Calu3 (cell line): ENCODE measurements around the gene LINC00237. TPM values are rescaled to one million over a fixed set of nuclear protein-coding genes. Genes with fewer than 3 reads are reported as not detected.

Experiments
- BruUV-seq: library from RNA; stranded (reverse); fragments of 400-500 nt; replicated peaks from 2 replicates; lab custom pipeline; 2021; lab: Mats Ljungman, UMichigan
- CTCF ChIA-PET: fragments of 300-600 bp; sonication (Branson Sonifier 250); formaldehyde crosslinking; loops from one replicate; lab custom pipeline; 2022; ENCODE audit warnings: antibody characterized with exemption; lab: Charles Lee
- DNase-seq: peaks from one replicate; pipeline ENCODE4 v3.0.0; 2022
- H3K27ac Mint-ChIP-seq: one replicate; pipeline ENCODE4 v1.8.0; 2022; ENCODE audit warnings: mixed read lengths; ENCODE audit not compliant: unreplicated experiment
- H3K27me3 Mint-ChIP-seq: one replicate; pipeline ENCODE4 v1.8.0; 2022; ENCODE audit warnings: mixed read lengths; ENCODE audit not compliant: unreplicated experiment
- H3K36me3 Mint-ChIP-seq: one replicate; pipeline ENCODE4 v1.8.0; 2022; ENCODE audit warnings: mild to moderate bottlenecking, moderate library complexity, mixed read lengths; ENCODE audit not compliant: insufficient read depth, unreplicated experiment
- H3K4me1 Mint-ChIP-seq: one replicate; pipeline ENCODE4 v1.8.0; 2022; ENCODE audit warnings: mild to moderate bottlenecking, low read depth, mixed read lengths; ENCODE audit not compliant: unreplicated experiment
- H3K4me3 Mint-ChIP-seq: one replicate; pipeline ENCODE4 v1.8.0; 2022; ENCODE audit warnings: mild to moderate bottlenecking, low read depth, moderate library complexity, mixed read lengths; ENCODE audit not compliant: unreplicated experiment
- H3K9me3 Mint-ChIP-seq: one replicate; pipeline ENCODE4 v1.8.0; 2022; ENCODE audit warnings: low read depth, mixed read lengths; ENCODE audit not compliant: unreplicated experiment
- CTCF ChIP-seq: fragments of 200-600 bp; IDR thresholded peaks from one replicate; pipeline ENCODE4 v1.8.0; 2022; ENCODE audit warnings: antibody characterized with exemption; ENCODE audit not compliant: unreplicated experiment
- intact Hi-C: fragments of 100-400 bp; cut with micrococcal nuclease; formaldehyde crosslinking; loops from one replicate; pipeline ENCODE4 v1.10.0; 2022; ENCODE audit not compliant: unreplicated experiment
- total RNA-seq: library from RNA; stranded (reverse); gene quantifications from 2 replicates; pipeline ENCODE4 v1.2.3, GENCODE V29; 2022

The LINC00237 gene
- total RNA-seq, 1 experiment from 2014 or later = not detected

GRCh38 chr20:21136015-21136732 is 30.0 kb upstream of the LINC00237 start:
- no peaks in the 10 kb centered on the region for H3K36me3 Mint-ChIP-seq
- intact Hi-C loops = no loop called here
- BruUV-seq = no TSS peak
- no peak for DNase-seq
- no peaks in the 10 kb centered on the region for H3K27me3 Mint-ChIP-seq
- no peaks in the 10 kb centered on the region for H3K9me3 Mint-ChIP-seq
- CTCF ChIA-PET = no interaction called here
- H3K27ac Mint-ChIP-seq = no peak overlapping the region
- no peaks in the 10 kb centered on the region for H3K4me1 Mint-ChIP-seq
- no peak overlapping the region for H3K4me3 Mint-ChIP-seq
- TF ChIP-seq CTCF = no peak

- Mint-ChIP-seq H3K27me3 (no peaks in the 10 kb centered on the region), H3K36me3 (no peaks in the 10 kb centered on the region), H3K9me3 (no peaks in the 10 kb centered on the region), H3K27ac (no peak overlapping the region), H3K4me3 (no peak overlapping the region), H3K4me1 (no peaks in the 10 kb centered on the region)
- CTCF ChIA-PET = no interaction called here
- BruUV-seq = no TSS peak
- no peak for DNase-seq
- intact Hi-C loops = no loop called here
- TF ChIP-seq CTCF = no peak
Observed at GRCh38 chr20:21134883-21135493, 28.8 kb upstream of the LINC00237 start.

GRCh38 chr20:21133917-21134622 is 27.9 kb upstream of the LINC00237 start:
- no peaks in the 10 kb centered on the region for H3K27me3 Mint-ChIP-seq
- no peaks in the 10 kb centered on the region for H3K36me3 Mint-ChIP-seq
- no TSS peak for BruUV-seq
- no peaks in the 10 kb centered on the region for H3K9me3 Mint-ChIP-seq
- no peak for TF ChIP-seq CTCF
- CTCF ChIA-PET = no interaction called here
- no peaks in the 10 kb centered on the region for H3K4me1 Mint-ChIP-seq
- H3K4me3 Mint-ChIP-seq = no peak overlapping the region
- intact Hi-C loops = no loop called here
- DNase-seq = no peak
- H3K27ac Mint-ChIP-seq = no peak overlapping the region

- H3K9me3 Mint-ChIP-seq = no peaks in the 10 kb centered on the region
- no peak overlapping the region for H3K27ac Mint-ChIP-seq
- no peaks in the 10 kb centered on the region for H3K36me3 Mint-ChIP-seq
- BruUV-seq = no TSS peak
- intact Hi-C loops = no loop called here
- H3K4me1 Mint-ChIP-seq = no peaks in the 10 kb centered on the region
- H3K4me3 Mint-ChIP-seq = no peak overlapping the region
- no peak for DNase-seq
- CTCF ChIA-PET = no interaction called here
- no peaks in the 10 kb centered on the region for H3K27me3 Mint-ChIP-seq
- no peak for TF ChIP-seq CTCF
Observed at GRCh38 chr20:21133404-21133803, 27.2 kb upstream of the LINC00237 start.
